ENCODE data around the gene HPS6.

- TF ChIP-seq CTCF (IDR thresholded peaks at IDR 0.05) (no peak), POLR2A (IDR thresholded peaks at IDR 0.05) (no peak)
These were observed 40.4 kb upstream of the HPS6 start for GRCh38 chr10:102024799-102025198.
